H9 (cell line): ENCODE measurements around the gene TMEM81. TPM values are rescaled to one million over a fixed set of nuclear protein-coding genes. Genes with fewer than 3 reads are reported as not detected.

Source experiments
- DNase-seq: peaks from one replicate; pipeline ENCODE4 v3.0.0-alpha.2; 2017
- H2AFZ ChIP-seq: one replicate; pipeline ENCODE4 v1.6.1; 2013; ENCODE audit warnings: mild to moderate bottlenecking, low read length, control low read depth, moderate library complexity
- H2AK5ac ChIP-seq: 2 replicates; pipeline ENCODE4 v1.6.1; 2013; ENCODE audit warnings: low read length, control low read depth, mixed read lengths; ENCODE audit not compliant: insufficient read length
- H2BK120ac ChIP-seq: one replicate; pipeline ENCODE4 v1.6.1; 2013; ENCODE audit warnings: low read depth, mild to moderate bottlenecking, low read length, control low read depth, inconsistent platforms; ENCODE audit not compliant: poor library complexity, severe bottlenecking
- H2BK12ac ChIP-seq: 2 replicates; pipeline ENCODE4 v1.6.1; 2013; ENCODE audit warnings: low read length, control low read depth, mixed read lengths, low read depth; ENCODE audit not compliant: insufficient read length
- H2BK15ac ChIP-seq: 2 replicates; pipeline ENCODE4 v1.6.1; 2013; ENCODE audit warnings: low read depth, low read length, control low read depth
- H2BK20ac ChIP-seq: one replicate; pipeline ENCODE4 v1.6.1; 2013; ENCODE audit warnings: low read depth, mild to moderate bottlenecking, low read length, control low read depth, inconsistent platforms; ENCODE audit not compliant: poor library complexity, severe bottlenecking
- H2BK5ac ChIP-seq: 2 replicates; pipeline ENCODE4 v1.6.1; 2013; ENCODE audit warnings: low read length, control low read depth, mixed read lengths; ENCODE audit not compliant: insufficient read length
- H3K14ac ChIP-seq: 2 replicates; pipeline ENCODE4 v1.6.1; 2013; ENCODE audit warnings: low read length, control low read depth; ENCODE audit not compliant: insufficient read depth
- H3K18ac ChIP-seq: 2 replicates; pipeline ENCODE4 v1.6.1; 2013; ENCODE audit warnings: low read depth, mild to moderate bottlenecking, mixed read lengths, low read length, control low read depth; ENCODE audit not compliant: insufficient read length
- H3K23ac ChIP-seq: 2 replicates; pipeline ENCODE4 v1.6.1; 2013; ENCODE audit warnings: low read length, control low read depth, mixed read lengths, low read depth; ENCODE audit not compliant: insufficient read length
- H3K23me2 ChIP-seq: 2 replicates; pipeline ENCODE4 v1.6.1; 2013; ENCODE audit warnings: low read depth, mild to moderate bottlenecking, mixed read lengths, low read length, control low read depth; ENCODE audit not compliant: insufficient read length, poor library complexity, severe bottlenecking
- H3K27ac ChIP-seq: 2 replicates; pipeline ENCODE4 v1.5.1; 2013; ENCODE audit warnings: low read length, control low read depth, mixed read lengths, low read depth; ENCODE audit not compliant: insufficient read length
- H3K27me3 ChIP-seq: 2 replicates; pipeline ENCODE4 v1.6.1; 2013; ENCODE audit warnings: low read length, control low read depth, inconsistent platforms; ENCODE audit not compliant: insufficient read depth
- H3K4ac ChIP-seq: 2 replicates; pipeline ENCODE4 v1.6.1; 2013; ENCODE audit warnings: low read depth, mild to moderate bottlenecking, control low read depth, inconsistent platforms, low read length, moderate library complexity
- H3K4me1 ChIP-seq: 2 replicates; pipeline ENCODE4 v1.6.1; 2013; ENCODE audit warnings: low read length, control low read depth, inconsistent platforms; ENCODE audit not compliant: insufficient read depth
- H3K4me2 ChIP-seq: 2 replicates; pipeline ENCODE4 v1.6.1; 2013; ENCODE audit warnings: low read length, control low read depth, mixed read lengths; ENCODE audit not compliant: insufficient read length, insufficient read depth
- H3K56ac ChIP-seq: 2 replicates; pipeline ENCODE4 v1.6.1; 2013; ENCODE audit warnings: low read depth, mild to moderate bottlenecking, mixed read lengths, low read length, control low read depth; ENCODE audit not compliant: insufficient read length
- H3K79me1 ChIP-seq: 2 replicates; pipeline ENCODE4 v1.6.1; 2013; ENCODE audit warnings: low read depth, mild to moderate bottlenecking, moderate library complexity, low read length, control low read depth, inconsistent platforms; ENCODE audit not compliant: insufficient read depth, poor library complexity, severe bottlenecking
- H3K79me2 ChIP-seq: 2 replicates; pipeline ENCODE4 v1.6.1; 2013; ENCODE audit warnings: low read length, control low read depth, inconsistent platforms; ENCODE audit not compliant: insufficient read depth
- H3K9ac ChIP-seq: 2 replicates; pipeline ENCODE4 v1.6.1; 2013; ENCODE audit warnings: low read length, control low read depth, mixed read lengths; ENCODE audit not compliant: insufficient read length; ENCODE audit errors: extremely low read depth
- H3K9me3 ChIP-seq: one replicate; pipeline ENCODE4 v1.6.1; 2013; ENCODE audit warnings: low read depth, low read length, inconsistent platforms; ENCODE audit not compliant: control insufficient read depth
- H3T11ph ChIP-seq: one replicate; pipeline ENCODE4 v1.6.1; 2013; ENCODE audit warnings: mild to moderate bottlenecking, low read length, control low read depth, inconsistent platforms
- H4K20me1 ChIP-seq: one replicate; pipeline ENCODE4 v1.6.1; 2013; ENCODE audit not compliant: control insufficient read depth, insufficient read length, insufficient read depth
- H4K5ac ChIP-seq: 2 replicates; pipeline ENCODE4 v1.6.1; 2013; ENCODE audit warnings: low read depth, mild to moderate bottlenecking, mixed read lengths, low read length, control low read depth; ENCODE audit not compliant: insufficient read length
- H4K8ac ChIP-seq: replicated peaks from 2 replicates; pipeline ENCODE4 v1.6.1; 2013; ENCODE audit warnings: low read length, control low read depth, mixed read lengths, low read depth; ENCODE audit not compliant: insufficient read length
- H4K91ac ChIP-seq: 2 replicates; pipeline ENCODE4 v1.6.1; 2013; ENCODE audit warnings: low read depth, mild to moderate bottlenecking, moderate library complexity, mixed read lengths, low read length, control low read depth; ENCODE audit not compliant: insufficient read length
- H3K27ac Mint-ChIP-seq, 3 experiments: 2 replicates in 2 of 3; 3 replicates in 1 of 3; pipeline ENCODE4 v1.8.0; 2020 to 2021; ENCODE audit warnings: mixed read lengths in 3 of 3, mild to moderate bottlenecking in 1 of 3, moderate library complexity in 1 of 3
- H3K27me3 Mint-ChIP-seq: 2 replicates; pipeline ENCODE4 v1.8.0; 2021; ENCODE audit warnings: low read depth, mild to moderate bottlenecking, moderate library complexity, mixed read lengths
- H3K36me3 Mint-ChIP-seq, 3 experiments: 2 replicates in 2 of 3; 3 replicates in 1 of 3; pipeline ENCODE4 v1.8.0; 2020 to 2021; ENCODE audit warnings: low read depth in 3 of 3, mixed read lengths in 3 of 3; ENCODE audit not compliant: insufficient read depth in 1 of 3
- H3K4me1 Mint-ChIP-seq, 2 experiments: 2 replicates each; pipeline ENCODE4 v1.8.0; 2020; ENCODE audit warnings: mixed read lengths in 2 of 2
- H3K4me3 Mint-ChIP-seq, 2 experiments: 2 replicates in 1 of 2; 3 replicates in 1 of 2; pipeline ENCODE4 v1.8.0; 2020 to 2021; ENCODE audit warnings: mild to moderate bottlenecking in 2 of 2, mixed read lengths in 2 of 2, moderate library complexity in 1 of 2
- H3K9me3 Mint-ChIP-seq, 2 experiments: 2 replicates in 1 of 2; 3 replicates in 1 of 2; pipeline ENCODE4 v1.8.0; 2020; ENCODE audit warnings: mild to moderate bottlenecking in 2 of 2, mixed read lengths in 2 of 2, moderate library complexity in 1 of 2
- WGBS: extraction: QIAGEN DNeasy Blood & Tissue Kit; methylation state at CpG from one replicate; pipeline ENCODE4 v1.1.7; 2013; ENCODE audit warnings: missing lambda C conversion rate, low lambda C conversion rate, mixed read lengths; ENCODE audit not compliant: insufficient read length; ENCODE audit errors: extremely low coverage; 5-methylcytosine and 5-hydroxymethylcytosine counted together
- total RNA-seq: library from RNA; stranded (reverse); gene quantifications from 2 replicates; pipeline ENCODE4 v1.2.1, GENCODE V29; 2021
- TF ChIP-seq, protein P1 (sequence below): fragments of 200-600 bp; sonication (generic); conservative IDR thresholded peaks from 3 replicates; pipeline ENCODE4 v1.8.0; 2021; ENCODE audit warnings: antibody characterized with exemption, mild to moderate bottlenecking

TMEM81 gene
- total RNA-seq, 1 experiment from 2014 or later = 3.0 TPM

DNA sequence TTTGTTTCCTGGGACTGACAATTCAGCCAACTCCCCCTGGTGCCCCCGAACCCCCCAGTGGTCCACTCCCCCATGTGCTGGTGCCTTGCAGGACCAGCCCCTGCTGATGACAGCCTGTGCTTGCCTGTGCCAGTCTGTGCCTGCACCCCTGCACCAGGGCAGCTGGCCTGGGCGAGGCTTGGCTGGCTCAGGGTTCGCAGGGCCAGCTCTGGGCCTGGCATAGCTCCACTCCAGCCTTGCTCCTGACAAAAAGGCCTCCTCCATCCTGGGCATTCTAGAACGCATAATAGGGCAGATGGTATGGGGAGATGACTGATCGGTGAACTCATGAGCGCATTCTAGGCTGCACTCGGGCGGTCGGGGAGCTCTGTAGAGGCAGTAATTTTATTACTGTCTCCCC, 35.9 kb downstream of the TMEM81 start:
- no peak overlapping the region for H4K91ac ChIP-seq
- H3K27ac Mint-ChIP-seq = no peak overlapping the region
- no peaks in the 10 kb centered on the region for H3K36me3 Mint-ChIP-seq
- H3K27me3 Mint-ChIP-seq = peaks cover 44% of the 10 kb centered on the region
- H3K4me2 ChIP-seq = no peak overlapping the region
- no peak overlapping the region for H2BK5ac ChIP-seq
- H2AFZ ChIP-seq = no peak overlapping the region
- no peaks in the 10 kb centered on the region for H3K9me3 ChIP-seq
- no peak overlapping the region for H4K8ac ChIP-seq
- no peak for DNase-seq
- no peak overlapping the region for H3K27ac ChIP-seq
- no CpG with 5 or more reads among the region's 9 CpGs for WGBS
- H3K79me2 ChIP-seq = no peaks in the 10 kb centered on the region
- TF ChIP-seq, protein P1, sequence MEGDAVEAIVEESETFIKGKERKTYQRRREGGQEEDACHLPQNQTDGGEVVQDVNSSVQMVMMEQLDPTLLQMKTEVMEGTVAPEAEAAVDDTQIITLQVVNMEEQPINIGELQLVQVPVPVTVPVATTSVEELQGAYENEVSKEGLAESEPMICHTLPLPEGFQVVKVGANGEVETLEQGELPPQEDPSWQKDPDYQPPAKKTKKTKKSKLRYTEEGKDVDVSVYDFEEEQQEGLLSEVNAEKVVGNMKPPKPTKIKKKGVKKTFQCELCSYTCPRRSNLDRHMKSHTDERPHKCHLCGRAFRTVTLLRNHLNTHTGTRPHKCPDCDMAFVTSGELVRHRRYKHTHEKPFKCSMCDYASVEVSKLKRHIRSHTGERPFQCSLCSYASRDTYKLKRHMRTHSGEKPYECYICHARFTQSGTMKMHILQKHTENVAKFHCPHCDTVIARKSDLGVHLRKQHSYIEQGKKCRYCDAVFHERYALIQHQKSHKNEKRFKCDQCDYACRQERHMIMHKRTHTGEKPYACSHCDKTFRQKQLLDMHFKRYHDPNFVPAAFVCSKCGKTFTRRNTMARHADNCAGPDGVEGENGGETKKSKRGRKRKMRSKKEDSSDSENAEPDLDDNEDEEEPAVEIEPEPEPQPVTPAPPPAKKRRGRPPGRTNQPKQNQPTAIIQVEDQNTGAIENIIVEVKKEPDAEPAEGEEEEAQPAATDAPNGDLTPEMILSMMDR = no peak
- H3K4ac ChIP-seq = no peak overlapping the region
- no peaks in the 10 kb centered on the region for H3K23me2 ChIP-seq
- no peak overlapping the region for H4K5ac ChIP-seq
- peaks cover 12% of the 10 kb centered on the region; the same call in 1 of the 2 replicates for H3K4me1 ChIP-seq
- no peak overlapping the region for H3K23ac ChIP-seq
- H3K27me3 ChIP-seq = no peaks in the 10 kb centered on the region; the same call in 1 of the 2 replicates
- H2BK15ac ChIP-seq = no peak overlapping the region
- H2BK12ac ChIP-seq = no peak overlapping the region
- no peak overlapping the region for H2BK120ac ChIP-seq
- no peak overlapping the region for H3K14ac ChIP-seq
- H4K20me1 ChIP-seq = peaks cover 4% of the 10 kb centered on the region
- no peak overlapping the region for H2BK20ac ChIP-seq
- H3K4me3 Mint-ChIP-seq = no peak overlapping the region
- no peak overlapping the region for H3K56ac ChIP-seq
- H3K4me1 Mint-ChIP-seq = peaks cover 37 to 57% of the 10 kb centered on the region in 2 experiments
- no peak overlapping the region for H3T11ph ChIP-seq
- H3K9ac ChIP-seq = no peak overlapping the region
- H3K9me3 Mint-ChIP-seq = no peaks in the 10 kb centered on the region; a peak in 1 of 5 replicates
- no peaks in the 10 kb centered on the region for H3K79me1 ChIP-seq
- no peak overlapping the region for H3K18ac ChIP-seq
- H2AK5ac ChIP-seq = no peak overlapping the region
